ENCODE results near the gene VSTM5. TPM values are rescaled to one million over a fixed set of nuclear protein-coding genes. Genes with fewer than 3 reads are reported as not detected.

Gene VSTM5
- total and polyA plus RNA-seq, 4 donors = 0.05 TPM; not detected in 3

DNA sequence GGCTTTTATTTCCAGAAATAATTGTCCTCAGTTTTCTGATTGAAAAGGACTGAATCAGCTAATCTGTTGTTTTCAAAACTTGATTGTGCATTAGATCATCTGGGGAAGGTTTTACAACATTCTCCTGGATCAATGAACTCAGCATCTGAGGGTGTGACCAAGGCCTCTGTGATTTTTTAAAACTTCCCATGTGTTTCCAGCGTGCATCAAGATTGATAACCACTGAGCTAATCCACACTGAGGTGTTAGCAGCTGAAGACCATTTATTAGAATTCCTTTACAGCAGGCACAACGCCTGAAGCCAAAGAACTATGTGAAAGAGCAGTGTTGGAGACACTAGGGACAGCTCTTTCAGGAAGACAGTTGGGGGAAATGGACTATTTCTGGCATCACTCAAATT is 10.2 kb downstream of the VSTM5 start:
- Histone ChIP-seq H3K27me3 (ENCODE audit: control insufficient read depth in 4 of 4, insufficient read depth in 4 of 4, low read length in 3 of 4) (no peaks in the 10 kb centered on the region), H3K27ac (ENCODE audit: low read depth in 1 of 2, low read length in 2 of 2) (no peak overlapping the region), H3K36me3 (ENCODE audit: control insufficient read depth in 4 of 4, insufficient read depth in 3 of 4, low read depth in 1 of 4, low read length in 3 of 4) (no peaks in the 10 kb centered on the region), H3K4me1 (ENCODE audit: control insufficient read depth in 4 of 4, insufficient read depth in 4 of 4, low read length in 3 of 4) (no peaks in the 10 kb centered on the region), H3K4me3 (ENCODE audit: low read depth in 1 of 3, low read length in 3 of 3) (no peak overlapping the region), H3K9me3 (ENCODE audit: control insufficient read depth in 4 of 4, low read length in 3 of 4) (no peaks in the 10 kb centered on the region), H3K9ac (ENCODE audit: low read depth in 1 of 2, low read length in 2 of 2) (no peak overlapping the region)
- no peak for DNase-seq (ENCODE audit: low spot score)
- TF ChIP-seq YY1 (IDR thresholded peaks at IDR 0.05) = no peak
- TF ChIP-seq GABPA (IDR thresholded peaks at IDR 0.05 in 1 of 2, conservative IDR thresholded peaks at IDR 0.05 in 1 of 2) = no peak
- TF ChIP-seq, protein P1, sequence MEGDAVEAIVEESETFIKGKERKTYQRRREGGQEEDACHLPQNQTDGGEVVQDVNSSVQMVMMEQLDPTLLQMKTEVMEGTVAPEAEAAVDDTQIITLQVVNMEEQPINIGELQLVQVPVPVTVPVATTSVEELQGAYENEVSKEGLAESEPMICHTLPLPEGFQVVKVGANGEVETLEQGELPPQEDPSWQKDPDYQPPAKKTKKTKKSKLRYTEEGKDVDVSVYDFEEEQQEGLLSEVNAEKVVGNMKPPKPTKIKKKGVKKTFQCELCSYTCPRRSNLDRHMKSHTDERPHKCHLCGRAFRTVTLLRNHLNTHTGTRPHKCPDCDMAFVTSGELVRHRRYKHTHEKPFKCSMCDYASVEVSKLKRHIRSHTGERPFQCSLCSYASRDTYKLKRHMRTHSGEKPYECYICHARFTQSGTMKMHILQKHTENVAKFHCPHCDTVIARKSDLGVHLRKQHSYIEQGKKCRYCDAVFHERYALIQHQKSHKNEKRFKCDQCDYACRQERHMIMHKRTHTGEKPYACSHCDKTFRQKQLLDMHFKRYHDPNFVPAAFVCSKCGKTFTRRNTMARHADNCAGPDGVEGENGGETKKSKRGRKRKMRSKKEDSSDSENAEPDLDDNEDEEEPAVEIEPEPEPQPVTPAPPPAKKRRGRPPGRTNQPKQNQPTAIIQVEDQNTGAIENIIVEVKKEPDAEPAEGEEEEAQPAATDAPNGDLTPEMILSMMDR (IDR thresholded peaks at IDR 0.05; ENCODE audit: low read depth, low read length, missing input control) = no peak
- TF ChIP-seq EGR1 (IDR thresholded peaks at IDR 0.05; ENCODE audit: low read depth in 2 of 2) = no peak
- TF ChIP-seq, protein P2, sequence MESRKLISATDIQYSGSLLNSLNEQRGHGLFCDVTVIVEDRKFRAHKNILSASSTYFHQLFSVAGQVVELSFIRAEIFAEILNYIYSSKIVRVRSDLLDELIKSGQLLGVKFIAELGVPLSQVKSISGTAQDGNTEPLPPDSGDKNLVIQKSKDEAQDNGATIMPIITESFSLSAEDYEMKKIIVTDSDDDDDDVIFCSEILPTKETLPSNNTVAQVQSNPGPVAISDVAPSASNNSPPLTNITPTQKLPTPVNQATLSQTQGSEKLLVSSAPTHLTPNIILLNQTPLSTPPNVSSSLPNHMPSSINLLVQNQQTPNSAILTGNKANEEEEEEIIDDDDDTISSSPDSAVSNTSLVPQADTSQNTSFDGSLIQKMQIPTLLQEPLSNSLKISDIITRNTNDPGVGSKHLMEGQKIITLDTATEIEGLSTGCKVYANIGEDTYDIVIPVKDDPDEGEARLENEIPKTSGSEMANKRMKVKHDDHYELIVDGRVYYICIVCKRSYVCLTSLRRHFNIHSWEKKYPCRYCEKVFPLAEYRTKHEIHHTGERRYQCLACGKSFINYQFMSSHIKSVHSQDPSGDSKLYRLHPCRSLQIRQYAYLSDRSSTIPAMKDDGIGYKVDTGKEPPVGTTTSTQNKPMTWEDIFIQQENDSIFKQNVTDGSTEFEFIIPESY (IDR thresholded peaks at IDR 0.05) = no peak
- TF ChIP-seq, protein P3, sequence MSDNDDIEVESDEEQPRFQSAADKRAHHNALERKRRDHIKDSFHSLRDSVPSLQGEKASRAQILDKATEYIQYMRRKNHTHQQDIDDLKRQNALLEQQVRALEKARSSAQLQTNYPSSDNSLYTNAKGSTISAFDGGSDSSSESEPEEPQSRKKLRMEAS (IDR thresholded peaks at IDR 0.05) = no peak
- no peak for TF ChIP-seq HNF4G (IDR thresholded peaks at IDR 0.05)
- no peak for TF ChIP-seq HNF4A (conservative IDR thresholded peaks at IDR 0.05)
- TF ChIP-seq TAF1 (conservative IDR thresholded peaks at IDR 0.05) = no peak
- TF ChIP-seq RAD21 (IDR thresholded peaks at IDR 0.05) = no peak
- TF ChIP-seq JUND (IDR thresholded peaks at IDR 0.05) = no peak
- TF ChIP-seq SP1 (IDR thresholded peaks at IDR 0.05) = no peak
- TF ChIP-seq FOXA1 (IDR thresholded peaks at IDR 0.05) = no peak
- 79% methylated on average over 2 of the region's 2 CpGs for WGBS

DNA sequence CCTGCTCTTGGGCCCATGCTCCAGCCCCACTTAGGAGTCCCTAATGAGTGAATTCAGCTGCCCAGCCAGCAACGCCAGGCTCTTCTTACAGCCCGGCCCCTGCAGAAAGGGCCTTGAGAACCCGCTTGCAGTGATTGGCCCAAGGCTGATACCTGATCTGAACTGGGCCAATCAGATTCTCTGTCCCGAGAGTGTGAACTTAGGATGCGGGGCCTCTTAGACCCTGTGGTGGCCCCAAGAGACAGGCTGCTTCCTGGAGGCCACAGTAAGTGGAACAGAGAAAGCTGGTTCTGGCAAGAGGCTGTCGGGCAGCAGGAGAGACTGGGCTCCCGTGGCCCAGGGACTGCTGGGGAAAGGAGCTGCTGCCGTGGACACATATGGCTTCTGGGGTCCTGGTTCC is 11.5 kb downstream of the VSTM5 start:
- Histone ChIP-seq H3K9me3 (ENCODE audit: control insufficient read depth in 4 of 4, low read length in 3 of 4) (no peaks in the 10 kb centered on the region), H3K4me3 (ENCODE audit: low read depth in 1 of 3, low read length in 3 of 3) (no peak overlapping the region), H3K9ac (ENCODE audit: low read depth in 1 of 2, low read length in 2 of 2) (no peak overlapping the region), H3K36me3 (ENCODE audit: control insufficient read depth in 4 of 4, insufficient read depth in 3 of 4, low read depth in 1 of 4, low read length in 3 of 4) (no peaks in the 10 kb centered on the region), H3K27ac (ENCODE audit: low read depth in 1 of 2, low read length in 2 of 2) (no peak overlapping the region), H3K4me1 (ENCODE audit: control insufficient read depth in 4 of 4, insufficient read depth in 4 of 4, low read length in 3 of 4) (no peaks in the 10 kb centered on the region), H3K27me3 (ENCODE audit: control insufficient read depth in 4 of 4, insufficient read depth in 4 of 4, low read length in 3 of 4) (no peaks in the 10 kb centered on the region)
- DNase-seq (ENCODE audit: low spot score) = peak; percentile 22
- WGBS = 94% methylated on average over 8 of the region's 8 CpGs
- TF ChIP-seq RAD21 (IDR thresholded peaks at IDR 0.05) = no peak
- TF ChIP-seq NR2F2 (IDR thresholded peaks at IDR 0.05) = no peak
- no peak for TF ChIP-seq EGR1 (IDR thresholded peaks at IDR 0.05; ENCODE audit: low read depth in 2 of 2)
- TF ChIP-seq YY1 (IDR thresholded peaks at IDR 0.05) = no peak

DNA sequence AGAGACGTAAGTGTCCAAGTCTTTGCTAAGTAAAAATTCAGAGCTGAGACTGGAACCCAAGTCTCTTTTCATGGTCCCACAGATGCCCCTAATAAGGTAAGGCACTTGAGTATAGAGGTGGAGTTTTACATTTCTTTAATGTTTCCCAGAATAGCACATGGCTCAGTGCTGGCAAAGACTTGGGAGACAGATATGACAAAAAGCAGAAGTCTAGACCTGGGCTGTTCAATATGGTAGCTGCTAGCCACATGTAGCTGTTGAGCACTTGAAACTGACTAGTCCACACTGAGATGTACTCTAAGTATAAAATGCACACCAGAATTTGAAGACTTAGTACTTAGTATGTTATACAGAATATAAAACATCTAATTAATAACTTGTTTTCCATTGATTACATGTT is 17.6 kb downstream of the VSTM5 start:
- H3K4me3 ChIP-seq (ENCODE audit: low read depth in 1 of 3, low read length in 3 of 3) = no peak overlapping the region
- no peaks in the 10 kb centered on the region for H3K9me3 ChIP-seq (ENCODE audit: control insufficient read depth in 4 of 4, low read length in 3 of 4)
- 94% methylated on average over 1 of the region's 1 CpG for WGBS
- no peaks in the 10 kb centered on the region for H3K36me3 ChIP-seq (ENCODE audit: control insufficient read depth in 4 of 4, insufficient read depth in 3 of 4, low read depth in 1 of 4, low read length in 3 of 4)
- H3K27ac ChIP-seq (ENCODE audit: low read depth in 1 of 2, low read length in 2 of 2) = no peak overlapping the region
- no peak overlapping the region for H3K9ac ChIP-seq (ENCODE audit: low read depth in 1 of 2, low read length in 2 of 2)
- no peaks in the 10 kb centered on the region for H3K4me1 ChIP-seq (ENCODE audit: control insufficient read depth in 4 of 4, insufficient read depth in 4 of 4, low read length in 3 of 4)
- DNase-seq (ENCODE audit: low spot score) = peak; percentile 1
- no peaks in the 10 kb centered on the region for H3K27me3 ChIP-seq (ENCODE audit: control insufficient read depth in 4 of 4, insufficient read depth in 4 of 4, low read length in 3 of 4)
- TF ChIP-seq FOXA2 (IDR thresholded peaks at IDR 0.05) (no peak), NR2F2 (IDR thresholded peaks at IDR 0.05) (no peak), TAF1 (conservative IDR thresholded peaks at IDR 0.05) (no peak), SP1 (IDR thresholded peaks at IDR 0.05) (no peak), YY1 (IDR thresholded peaks at IDR 0.05) (no peak), JUND (IDR thresholded peaks at IDR 0.05) (no peak), RAD21 (IDR thresholded peaks at IDR 0.05) (no peak), FOXA1 (IDR thresholded peaks at IDR 0.05) (no peak), EGR1 (IDR thresholded peaks at IDR 0.05; ENCODE audit: low read depth in 2 of 2) (no peak), HNF4A (conservative IDR thresholded peaks at IDR 0.05) (no peak)
- TF ChIP-seq, protein P4, sequence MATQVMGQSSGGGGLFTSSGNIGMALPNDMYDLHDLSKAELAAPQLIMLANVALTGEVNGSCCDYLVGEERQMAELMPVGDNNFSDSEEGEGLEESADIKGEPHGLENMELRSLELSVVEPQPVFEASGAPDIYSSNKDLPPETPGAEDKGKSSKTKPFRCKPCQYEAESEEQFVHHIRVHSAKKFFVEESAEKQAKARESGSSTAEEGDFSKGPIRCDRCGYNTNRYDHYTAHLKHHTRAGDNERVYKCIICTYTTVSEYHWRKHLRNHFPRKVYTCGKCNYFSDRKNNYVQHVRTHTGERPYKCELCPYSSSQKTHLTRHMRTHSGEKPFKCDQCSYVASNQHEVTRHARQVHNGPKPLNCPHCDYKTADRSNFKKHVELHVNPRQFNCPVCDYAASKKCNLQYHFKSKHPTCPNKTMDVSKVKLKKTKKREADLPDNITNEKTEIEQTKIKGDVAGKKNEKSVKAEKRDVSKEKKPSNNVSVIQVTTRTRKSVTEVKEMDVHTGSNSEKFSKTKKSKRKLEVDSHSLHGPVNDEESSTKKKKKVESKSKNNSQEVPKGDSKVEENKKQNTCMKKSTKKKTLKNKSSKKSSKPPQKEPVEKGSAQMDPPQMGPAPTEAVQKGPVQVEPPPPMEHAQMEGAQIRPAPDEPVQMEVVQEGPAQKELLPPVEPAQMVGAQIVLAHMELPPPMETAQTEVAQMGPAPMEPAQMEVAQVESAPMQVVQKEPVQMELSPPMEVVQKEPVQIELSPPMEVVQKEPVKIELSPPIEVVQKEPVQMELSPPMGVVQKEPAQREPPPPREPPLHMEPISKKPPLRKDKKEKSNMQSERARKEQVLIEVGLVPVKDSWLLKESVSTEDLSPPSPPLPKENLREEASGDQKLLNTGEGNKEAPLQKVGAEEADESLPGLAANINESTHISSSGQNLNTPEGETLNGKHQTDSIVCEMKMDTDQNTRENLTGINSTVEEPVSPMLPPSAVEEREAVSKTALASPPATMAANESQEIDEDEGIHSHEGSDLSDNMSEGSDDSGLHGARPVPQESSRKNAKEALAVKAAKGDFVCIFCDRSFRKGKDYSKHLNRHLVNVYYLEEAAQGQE (IDR thresholded peaks at IDR 0.05) = no peak
- TF ChIP-seq, protein P3 (IDR thresholded peaks at IDR 0.05) = no peak
- TF ChIP-seq, protein P1 (IDR thresholded peaks at IDR 0.05; ENCODE audit: low read depth, low read length, missing input control) = no peak
- TF ChIP-seq, protein P5, sequence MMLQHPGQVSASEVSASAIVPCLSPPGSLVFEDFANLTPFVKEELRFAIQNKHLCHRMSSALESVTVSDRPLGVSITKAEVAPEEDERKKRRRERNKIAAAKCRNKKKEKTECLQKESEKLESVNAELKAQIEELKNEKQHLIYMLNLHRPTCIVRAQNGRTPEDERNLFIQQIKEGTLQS (IDR thresholded peaks at IDR 0.05) = no peak
